ENCODE measurements around the gene NIPBL. TPM values are rescaled to one million over a fixed set of nuclear protein-coding genes. Genes with fewer than 3 reads are reported as not detected.

NIPBL gene
- total and polyA plus RNA-seq, 2 of the 8 experiments (the other 6 are each of a cell fraction or from before 2014, with no cell fraction given): 21.1 to 53.5 TPM

- FAIRE-seq: no peak
These were observed 88.6 kb downstream of the NIPBL start for GRCh38 chr5:36965179-36965578.

More at GRCh38 chr5:36965179-36965578, 88.6 kb downstream of the NIPBL start:
- Histone ChIP-seq H3K18ac (ENCODE audit: extremely low read depth, low read length) (no peak overlapping the region), H2AK5ac (ENCODE audit: low read depth, low read length) (no peak overlapping the region), H3K4me1 (replicated peaks in 1 of 4; ENCODE audit: control insufficient read depth in 3 of 4, insufficient read depth in 4 of 4, low read length in 3 of 4) (no peaks in the 10 kb centered on the region), H2BK5ac (ENCODE audit: low read depth, low read length) (no peak overlapping the region), H2BK20ac (ENCODE audit: low read length) (no peak overlapping the region), H3K56ac (replicated peaks; ENCODE audit: insufficient read length, low read depth, low read length) (no peak overlapping the region), H4K5ac (ENCODE audit: insufficient read length, low read depth, low read length) (no peak overlapping the region), H3K4me3 (ENCODE audit: extremely low read depth in 1 of 4, insufficient read depth in 2 of 4, low read depth in 3 of 4, low read length in 4 of 4) (no peak overlapping the region), H2BK120ac (replicated peaks; ENCODE audit: low read depth, low read length) (no peak overlapping the region), H3K79me2 (ENCODE audit: control insufficient read depth in 1 of 2, insufficient read depth in 2 of 2, low read length in 2 of 2) (no peaks in the 10 kb centered on the region), H3K23ac (ENCODE audit: insufficient read length) (no peak overlapping the region), H4K91ac (replicated peaks; ENCODE audit: insufficient read length, low read length) (no peak overlapping the region), H3K79me1 (ENCODE audit: low read depth, low read length) (no peaks in the 10 kb centered on the region), H3K9me3 (ENCODE audit: insufficient read depth in 2 of 2, low read depth in 1 of 2, low read length in 1 of 2) (no peaks in the 10 kb centered on the region), H3K9ac (replicated peaks in 1 of 4; ENCODE audit: extremely low read depth in 1 of 4, low read depth in 3 of 4, low read length in 3 of 4) (no peak overlapping the region), H4K8ac (ENCODE audit: extremely low read depth, insufficient read depth, low read length) (no peak overlapping the region), H3K36me3 (ENCODE audit: control insufficient read depth in 2 of 4, insufficient read depth in 4 of 4, low read length in 3 of 4) (peaks cover 2 to 24% (median 9%) of the 10 kb centered on the region in 4 experiments; a peak in 5 of 8 replicates), H2AFZ (ENCODE audit: low read length) (no peak overlapping the region), H4K20me1 (replicated peaks in 1 of 2; ENCODE audit: control insufficient read depth in 1 of 2, insufficient read depth in 2 of 2, low read length in 2 of 2) (no peaks in the 10 kb centered on the region), H2BK15ac (ENCODE audit: low read length) (no peak overlapping the region), H3K4ac (replicated peaks; ENCODE audit: insufficient read length, low read depth, low read length) (no peak overlapping the region), H3K23me2 (ENCODE audit: low read depth, low read length) (no peaks in the 10 kb centered on the region), H3K27ac (ENCODE audit: low read depth, low read length) (no peak overlapping the region), H2BK12ac (ENCODE audit: low read depth, low read length) (no peak overlapping the region), H3K14ac (ENCODE audit: insufficient read length) (no peak overlapping the region), H3K4me2 (ENCODE audit: insufficient read depth in 1 of 2, low read depth in 2 of 2, low read length in 2 of 2) (no peak overlapping the region), H3K27me3 (replicated peaks in 1 of 4; ENCODE audit: control insufficient read depth in 3 of 4, extremely low read depth in 1 of 4, insufficient read depth in 3 of 4, low read length in 3 of 4) (no peaks in the 10 kb centered on the region)
- WGBS, 2 experiments (ENCODE audit: extremely low coverage in 1 of 2, insufficient coverage in 1 of 2, insufficient read length in 1 of 2, insufficient replicate concordance in 2 of 2, low coverage in 1 of 2, low lambda C conversion rate in 2 of 2, missing lambda C conversion rate in 1 of 2): 82% methylated on average over 1 of the region's 1 CpG; no CpG with 5 or more reads in 1 of the 2 experiments
- no peak for DNase-seq (ENCODE audit: low read depth in 1 of 2, low spot score in 2 of 2)
- ChIA-PET CTCF (ENCODE audit: partially characterized antibody) (no interaction called here), POLR2A (ENCODE audit: partially characterized antibody) (no interaction called here)
- TF ChIP-seq GTF2F1 (IDR thresholded peaks at IDR 0.05; ENCODE audit: borderline replicate concordance, low read depth, low read length) (no peak), RBBP5 (IDR thresholded peaks at IDR 0.05; ENCODE audit: borderline replicate concordance, low read depth, low read length) (no peak)

Data from H1 (cell line).